OCI-LY1 (cell line): ENCODE measurements around the gene APOD.

Source experiments
- H2AFZ ChIP-seq: fragments of 200-600 bp; sonication (generic), shearing (Covaris generic); 2 replicates; pipeline ENCODE4 v1.6.0; 2014; ENCODE audit warnings: antibody characterized with exemption, mild to moderate bottlenecking, low read length
- H3F3A ChIP-seq: fragments of 200-600 bp; sonication (generic), shearing (Covaris generic); 2 replicates; pipeline ENCODE4 v1.6.0; 2014; ENCODE audit warnings: mild to moderate bottlenecking, antibody characterized with exemption, low read length, moderate library complexity; ENCODE audit not compliant: insufficient read depth
- H3K27ac ChIP-seq: fragments of 200-600 bp; sonication (generic); 2 replicates; pipeline ENCODE4 v1.5.1; 2014; ENCODE audit warnings: low read length, mixed run types, mild to moderate bottlenecking, low read depth; ENCODE audit not compliant: poor library complexity, severe bottlenecking
- H3K27me3 ChIP-seq: fragments of 200-600 bp; sonication (generic); 2 replicates; pipeline ENCODE4 v1.6.0; 2014; ENCODE audit warnings: antibody characterized with exemption, mild to moderate bottlenecking, low read length, moderate library complexity; ENCODE audit not compliant: insufficient read depth
- H3K36me3 ChIP-seq: fragments of 200-600 bp; sonication (generic); 2 replicates; pipeline ENCODE4 v1.6.1; 2014; ENCODE audit warnings: mild to moderate bottlenecking, antibody characterized with exemption, low read length, moderate library complexity, mixed read lengths; ENCODE audit not compliant: insufficient read depth
- H3K4me1 ChIP-seq: fragments of 200-600 bp; sonication (generic); 2 replicates; pipeline ENCODE4 v1.5.1; 2014; ENCODE audit warnings: mild to moderate bottlenecking, low read length, moderate library complexity; ENCODE audit not compliant: insufficient read depth, severe bottlenecking
- H3K4me2 ChIP-seq: fragments of 200-600 bp; sonication (generic), shearing (Covaris generic); 2 replicates; pipeline ENCODE4 v1.6.1; 2014; ENCODE audit warnings: low read length
- H3K4me3 ChIP-seq: fragments of 200-600 bp; sonication (generic); 2 replicates; pipeline ENCODE4 v1.5.1; 2014; ENCODE audit warnings: low read length, low read depth, mild to moderate bottlenecking, mixed read lengths; ENCODE audit not compliant: poor library complexity, severe bottlenecking
- H3K79me2 ChIP-seq: fragments of 200-600 bp; shearing (Covaris generic); 2 replicates; pipeline ENCODE4 v1.6.1; 2016; ENCODE audit warnings: mixed run types, low read length, mixed read lengths; ENCODE audit not compliant: insufficient read depth
- H3K9ac ChIP-seq: fragments of 200-600 bp; sonication (generic), shearing (Covaris generic); 2 replicates; pipeline ENCODE4 v1.6.1; 2014; ENCODE audit warnings: mild to moderate bottlenecking, low read length, mixed read lengths
- H3K9me2 ChIP-seq: fragments of 200-600 bp; sonication (generic), shearing (Covaris generic); 2 replicates; pipeline ENCODE4 v1.6.1; 2014; ENCODE audit warnings: low read depth, mild to moderate bottlenecking, low read length, mixed read lengths
- H3K9me3 ChIP-seq: fragments of 200-600 bp; shearing (Covaris generic); 2 replicates; pipeline ENCODE4 v1.6.1; 2014; ENCODE audit warnings: low read length, mixed read lengths
- H4K20me1 ChIP-seq: fragments of 200-600 bp; sonication (generic), shearing (Covaris generic); 2 replicates; pipeline ENCODE4 v1.6.0; 2016; ENCODE audit warnings: mild to moderate bottlenecking, low read length; ENCODE audit not compliant: insufficient read depth
- CTCF ChIP-seq: fragments of 200-600 bp; sonication (generic), shearing (Covaris generic); IDR thresholded peaks from 2 replicates; pipeline ENCODE4 v1.5.1; 2017; ENCODE audit warnings: mild to moderate bottlenecking, antibody characterized with exemption, low read length, moderate library complexity, mixed read lengths
- EZH2 ChIP-seq: fragments of 200-600 bp; sonication (generic), shearing (Covaris generic); IDR thresholded peaks from 2 replicates; pipeline ENCODE4 v1.8.0; 2017; ENCODE audit warnings: borderline replicate concordance, mixed run types, mild to moderate bottlenecking, antibody characterized with exemption, low read length, moderate library complexity, mixed read lengths

The APOD gene

GRCh38 chr3:195558602-195559001, 25.1 kb downstream of the APOD start:
- no peaks in the 10 kb centered on the region for H3K79me2 ChIP-seq
- H3K36me3 ChIP-seq = no peaks in the 10 kb centered on the region
- H3K9ac ChIP-seq = no peak overlapping the region
- no peaks in the 10 kb centered on the region for H3F3A ChIP-seq
- H3K4me1 ChIP-seq = no peaks in the 10 kb centered on the region
- H3K27me3 ChIP-seq = no peaks in the 10 kb centered on the region; the same call in 1 of the 2 replicates
- no peak overlapping the region for H3K27ac ChIP-seq
- no peaks in the 10 kb centered on the region for H4K20me1 ChIP-seq
- no peaks in the 10 kb centered on the region for H3K9me3 ChIP-seq
- H3K9me2 ChIP-seq = no peaks in the 10 kb centered on the region
- H3K4me2 ChIP-seq = no peak overlapping the region
- TF ChIP-seq CTCF (peak; percentile 91), EZH2 (no peak)
- no peak overlapping the region for H3K4me3 ChIP-seq
- H2AFZ ChIP-seq = no peak overlapping the region

- H3K4me1 ChIP-seq = no peaks in the 10 kb centered on the region
- H3K27ac ChIP-seq = no peak overlapping the region
- H3K9me2 ChIP-seq = no peaks in the 10 kb centered on the region
- no peaks in the 10 kb centered on the region for H3K79me2 ChIP-seq
- H2AFZ ChIP-seq = no peak overlapping the region
- no peak overlapping the region for H3K9ac ChIP-seq
- H4K20me1 ChIP-seq = no peaks in the 10 kb centered on the region
- H3K27me3 ChIP-seq = no peaks in the 10 kb centered on the region; the same call in 1 of the 2 replicates
- H3K36me3 ChIP-seq = no peaks in the 10 kb centered on the region
- no peaks in the 10 kb centered on the region for H3F3A ChIP-seq
- H3K4me2 ChIP-seq = no peak overlapping the region
- no peaks in the 10 kb centered on the region for H3K9me3 ChIP-seq
- H3K4me3 ChIP-seq = no peak overlapping the region
- TF ChIP-seq CTCF (no peak), EZH2 (no peak)
Measured at GRCh38 chr3:195557322-195557721, 26.4 kb downstream of the APOD start.

GRCh38 chr3:195556390-195556789, 27.4 kb downstream of the APOD start:
- Histone ChIP-seq H3K4me3 (no peak overlapping the region), H3K36me3 (no peaks in the 10 kb centered on the region), H2AFZ (no peak overlapping the region), H3K27me3 (no peaks in the 10 kb centered on the region; the same call in 1 of the 2 replicates), H3F3A (no peaks in the 10 kb centered on the region), H3K27ac (no peak overlapping the region), H3K9me3 (no peaks in the 10 kb centered on the region), H3K9me2 (no peaks in the 10 kb centered on the region), H3K79me2 (no peaks in the 10 kb centered on the region), H3K4me2 (no peak overlapping the region), H3K9ac (no peak overlapping the region), H4K20me1 (no peaks in the 10 kb centered on the region), H3K4me1 (peaks cover 2% of the 10 kb centered on the region)
- TF ChIP-seq CTCF = peak; percentile 85
- TF ChIP-seq EZH2 = no peak
